Activated T-cell treated with anti-CD3 and anti-CD28 coated beads, Interleukin-2, amount 50 U/mL, for 48 hours (primary cell): Measurements from ENCODE around the gene GNL2.

Experiments used
- DNase-seq, 2 experiments: peaks; one replicate each; pipeline ENCODE4 v3.0.0-alpha.2; 2020

GNL2 gene

DNA sequence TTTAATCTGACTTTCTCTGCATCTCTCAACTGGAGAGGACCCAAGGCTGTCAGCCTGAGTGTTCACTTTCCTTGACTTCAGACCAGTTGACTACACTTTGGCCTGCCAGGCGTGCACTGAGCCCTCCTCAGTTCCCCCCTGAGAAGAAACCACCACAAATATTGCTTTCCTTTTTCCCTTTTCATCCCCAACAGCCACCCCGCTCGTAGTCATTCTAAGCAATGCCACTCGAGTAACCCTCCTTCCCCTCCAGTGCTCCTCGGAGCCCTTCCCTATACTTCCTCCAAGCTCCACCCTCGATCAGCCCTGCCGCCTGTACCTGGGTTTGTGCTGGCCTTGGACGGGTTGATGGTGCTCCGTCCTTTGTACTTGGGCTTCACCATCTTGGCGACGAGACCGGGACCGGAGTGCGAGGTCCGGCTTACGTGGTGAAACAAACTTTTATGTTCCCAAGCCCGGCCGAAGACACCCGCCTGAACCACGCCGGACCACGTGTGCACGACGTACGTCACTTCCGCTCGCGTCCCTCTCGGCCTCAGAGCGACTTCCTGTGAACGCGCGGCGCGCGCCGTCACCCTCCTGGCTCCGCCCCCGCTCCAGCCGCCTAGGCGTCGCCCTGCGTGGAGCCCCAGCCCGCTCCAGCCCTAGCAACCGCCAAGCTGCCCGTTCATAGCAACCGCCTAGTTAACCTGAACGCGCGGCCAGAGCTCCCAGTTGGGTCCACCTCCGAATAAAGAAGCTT, at the start of gene GNL2:
Gene GNL2, minus strand, starts transcription at position 498 of the 742 bp plus-strand sequence. Its CDS starts 115 bp downstream, at position 383.
- DNase-seq = peak; percentile 96 to 98

DNA sequence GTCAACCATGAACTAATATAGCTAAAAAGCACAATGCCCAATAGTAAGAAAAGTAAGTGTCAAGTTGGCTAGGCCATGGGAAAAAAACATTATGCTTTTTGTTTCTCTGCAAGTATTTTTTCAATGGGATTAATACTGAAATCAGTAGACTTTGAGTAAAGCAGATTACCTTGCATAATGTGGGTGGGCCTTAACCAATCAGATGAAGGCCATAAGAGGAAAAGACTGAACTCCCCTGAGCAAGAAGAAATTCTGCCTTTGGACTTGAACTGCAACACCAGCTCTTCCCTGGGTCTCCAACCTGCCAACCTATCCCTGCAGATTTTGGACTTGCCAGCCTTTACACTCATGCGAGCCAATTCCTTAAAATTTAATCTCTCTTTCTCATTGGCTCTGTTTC, 45.3 kb upstream of the GNL2 start:
- no peak for DNase-seq

DNA sequence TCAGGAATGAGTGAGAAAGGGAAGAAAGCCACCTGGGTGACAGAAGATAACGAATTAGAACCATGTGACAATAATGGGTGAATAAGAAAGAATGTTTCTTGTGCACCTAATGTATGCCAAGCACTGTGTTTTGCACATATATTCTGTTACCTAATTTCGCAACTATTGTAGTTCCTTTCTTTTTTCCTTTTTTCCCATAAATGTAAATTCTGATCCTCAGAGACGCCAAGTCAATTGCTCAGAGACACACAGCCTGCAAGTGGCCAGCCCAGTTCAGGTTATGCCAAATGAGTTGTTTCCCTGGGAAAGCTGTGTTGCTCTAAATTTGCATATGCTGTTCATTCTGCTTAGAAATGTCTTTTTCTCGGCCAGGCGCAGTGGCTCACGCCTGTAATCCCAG, 40.7 kb upstream of the GNL2 start:
- DNase-seq = no peak

DNA sequence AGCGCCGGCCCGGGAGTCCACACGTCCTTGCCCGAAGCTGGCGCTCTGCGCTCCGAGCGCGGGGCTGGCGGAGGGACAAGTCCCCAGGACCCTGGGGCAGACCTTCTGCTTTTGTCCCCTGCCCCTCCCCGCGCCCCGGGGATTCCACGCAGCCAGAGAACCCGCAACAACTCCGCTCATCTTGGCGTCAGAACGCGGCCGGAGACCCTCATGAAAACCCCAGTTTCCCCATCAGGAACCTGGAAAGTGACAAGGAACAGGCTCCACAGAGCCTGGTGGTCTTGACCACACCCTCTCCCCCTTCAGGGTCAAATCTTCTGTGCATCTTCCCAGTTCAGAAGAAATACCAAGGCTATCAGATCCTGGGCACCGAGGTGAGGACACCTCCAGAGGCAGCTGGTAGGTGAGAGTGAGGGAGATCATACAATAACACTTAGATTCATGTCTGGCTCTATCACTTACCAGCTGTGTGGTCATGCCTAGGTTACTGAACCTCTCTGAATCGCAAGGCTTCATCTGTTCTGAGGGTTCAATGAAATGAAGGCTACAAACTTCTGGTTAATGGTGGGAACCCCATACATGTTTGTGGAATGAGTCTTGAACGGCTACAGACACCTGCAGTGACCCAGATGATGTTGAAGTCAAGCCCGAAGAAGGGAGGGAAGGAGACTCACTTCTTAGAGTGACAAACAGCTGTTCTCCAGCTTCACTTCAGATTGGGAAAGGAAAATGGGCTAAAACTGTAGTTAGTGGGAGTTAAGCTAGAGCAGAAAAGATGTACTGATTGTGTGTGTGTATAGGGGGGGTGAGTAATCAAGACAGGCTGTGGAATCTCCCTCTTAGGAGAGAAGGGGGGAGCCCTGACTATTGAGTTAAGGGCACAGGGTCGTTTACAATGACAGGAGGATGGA, 39.5 kb upstream of the GNL2 start:
- no peak for DNase-seq

DNA sequence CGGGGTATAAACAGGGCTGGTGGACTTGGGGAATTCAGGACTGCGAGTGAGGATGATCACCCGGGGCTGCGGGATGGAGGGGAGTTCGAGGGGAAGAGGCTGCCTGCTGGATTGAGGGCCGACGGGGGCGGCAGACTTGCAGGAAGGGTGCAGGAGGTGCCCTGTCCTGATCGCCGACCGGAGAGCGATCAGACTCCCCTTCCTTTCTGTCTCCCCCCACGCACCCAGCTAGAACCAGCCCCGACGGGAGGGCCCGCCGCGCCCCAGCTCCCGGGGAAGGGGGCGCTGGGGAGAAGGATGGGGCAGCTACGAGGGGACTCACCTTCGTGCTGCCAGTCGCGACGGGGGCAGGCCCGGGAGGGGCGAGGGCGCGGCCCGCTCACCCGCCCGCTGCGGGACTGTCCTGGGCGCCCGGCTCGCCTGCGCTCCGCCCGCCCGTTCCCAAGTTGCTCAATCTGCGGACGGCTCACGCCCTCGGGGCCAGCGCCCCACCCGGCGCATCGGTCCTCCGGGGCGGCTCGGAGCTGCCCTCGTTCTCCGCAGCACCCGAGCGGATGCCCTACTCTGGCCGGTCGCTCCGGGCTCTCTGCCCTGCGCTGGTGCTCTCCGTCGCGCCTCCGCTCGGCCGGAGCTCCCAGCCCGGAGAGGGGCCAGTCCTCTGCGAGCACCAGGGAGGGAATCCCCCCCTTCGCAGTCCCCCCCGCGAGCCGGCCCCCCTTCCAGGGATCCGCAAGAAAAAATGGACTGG, 38.7 kb upstream of the GNL2 start, which contains the start of gene RSPO1:
Gene RSPO1, minus strand, starts transcription at position 649 of the 748 bp plus-strand sequence. CDS start 5,231 bp downstream, outside the sequence.
- DNase-seq = peak in 1 of 2 experiments; percentile 20

DNA sequence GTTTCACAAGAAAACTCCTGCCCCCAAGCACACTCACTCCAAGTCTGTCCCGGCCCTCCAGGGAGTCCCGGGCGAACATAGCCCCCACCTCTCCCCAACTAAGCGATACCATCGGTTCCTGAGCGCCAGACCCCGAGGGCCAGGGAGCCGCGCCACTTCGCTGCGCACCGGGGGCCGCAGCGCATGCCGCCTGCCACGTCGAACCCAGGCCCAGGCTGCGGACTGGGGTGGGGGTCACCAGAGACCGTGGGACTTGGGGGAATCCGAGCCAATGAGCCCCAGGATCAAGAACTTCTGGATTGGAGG, 38.2 kb upstream of the GNL2 start:
- no peak for DNase-seq

DNA sequence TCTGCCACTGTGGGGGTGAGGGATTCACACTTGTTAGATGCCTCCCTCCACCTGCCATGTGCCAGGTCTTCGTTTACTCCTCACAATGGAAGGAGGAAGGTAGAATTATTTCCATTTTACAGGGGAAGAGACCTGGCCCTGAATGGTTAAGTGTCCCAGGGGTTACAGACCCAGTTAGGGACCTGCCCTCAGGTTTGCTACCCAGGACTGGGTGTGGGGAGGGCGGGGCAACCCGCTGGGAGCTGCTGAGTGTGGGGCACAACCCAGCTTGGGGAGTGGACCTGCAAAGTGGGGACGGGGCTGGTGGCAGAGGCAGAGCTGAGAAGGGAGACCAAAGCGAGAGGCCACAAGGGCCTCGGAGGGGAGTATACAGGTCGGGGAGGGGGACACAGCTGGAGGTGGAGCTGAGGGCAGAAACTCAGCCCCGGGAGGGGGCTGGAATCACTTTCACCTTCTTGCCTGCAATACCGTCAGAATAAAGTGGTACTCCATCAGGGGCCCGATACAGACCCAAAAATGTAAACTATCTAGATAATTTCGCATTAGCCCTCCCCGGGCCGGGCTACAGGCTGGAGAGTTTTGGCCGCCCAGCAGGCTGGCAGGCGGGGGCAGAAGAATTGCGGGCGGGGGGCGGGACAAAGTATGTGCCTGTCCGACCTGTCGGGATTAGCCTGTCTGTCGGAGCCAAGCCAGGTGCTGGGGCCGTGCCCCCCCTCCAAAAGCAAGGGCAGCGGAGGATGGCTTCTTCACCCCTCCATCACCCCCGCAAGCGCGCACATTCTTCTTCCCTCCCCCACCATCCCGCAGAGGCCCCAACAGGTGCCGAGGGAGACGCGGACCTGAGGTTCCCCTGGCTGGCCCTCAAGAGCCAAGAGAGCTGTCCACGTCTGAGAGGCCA, 37.6 kb upstream of the GNL2 start:
- no peak for DNase-seq

DNA sequence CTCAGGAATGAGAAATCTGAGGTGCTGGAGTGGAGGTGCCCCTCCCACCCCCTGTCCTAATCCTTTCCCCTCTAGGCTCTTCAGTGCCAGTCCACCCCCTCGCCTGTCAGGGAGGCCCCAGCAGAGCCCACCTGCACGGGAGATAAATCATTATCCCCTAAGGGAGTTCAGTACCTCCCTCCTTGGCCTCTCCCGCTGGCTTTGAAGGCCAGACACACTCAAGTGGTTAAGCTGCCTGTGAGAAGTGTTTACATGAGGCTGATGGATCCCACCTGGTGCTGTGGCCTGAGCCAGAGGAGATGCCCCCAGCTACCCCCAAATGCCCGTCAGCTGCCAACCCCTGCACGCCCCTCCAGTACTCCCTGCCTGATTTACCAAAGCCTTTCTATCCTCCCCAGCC, 35.3 kb upstream of the GNL2 start:
- DNase-seq = no peak

DNA sequence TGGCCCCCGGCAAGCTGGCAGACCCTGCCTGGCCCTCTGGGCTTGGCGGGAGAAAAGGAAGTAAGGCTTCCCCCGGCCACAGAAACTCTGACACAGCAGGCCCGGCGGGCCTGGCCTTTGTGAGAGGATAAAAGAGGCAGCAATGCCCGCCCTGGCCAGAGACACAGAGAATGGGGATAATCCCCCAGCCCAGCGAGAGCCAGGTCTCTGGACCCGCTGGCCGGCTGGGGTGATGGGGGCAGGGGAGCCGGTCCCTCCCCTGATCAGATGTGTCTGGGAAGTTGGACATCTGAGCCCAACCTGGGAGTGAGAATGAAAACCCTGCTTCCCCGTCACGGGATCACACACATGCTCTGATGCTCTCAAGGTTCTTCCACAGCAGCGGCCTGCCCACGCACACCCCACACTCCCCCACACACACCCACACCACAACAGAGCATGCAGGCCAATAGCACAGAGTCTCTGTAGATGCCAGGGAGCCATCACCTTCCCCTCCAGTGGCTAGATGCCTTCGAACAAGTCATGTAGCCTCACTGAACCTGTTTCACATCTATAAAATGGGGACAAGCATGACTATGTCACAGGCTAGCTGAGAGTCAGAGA, 34.8 kb upstream of the GNL2 start:
- DNase-seq = no peak

DNA sequence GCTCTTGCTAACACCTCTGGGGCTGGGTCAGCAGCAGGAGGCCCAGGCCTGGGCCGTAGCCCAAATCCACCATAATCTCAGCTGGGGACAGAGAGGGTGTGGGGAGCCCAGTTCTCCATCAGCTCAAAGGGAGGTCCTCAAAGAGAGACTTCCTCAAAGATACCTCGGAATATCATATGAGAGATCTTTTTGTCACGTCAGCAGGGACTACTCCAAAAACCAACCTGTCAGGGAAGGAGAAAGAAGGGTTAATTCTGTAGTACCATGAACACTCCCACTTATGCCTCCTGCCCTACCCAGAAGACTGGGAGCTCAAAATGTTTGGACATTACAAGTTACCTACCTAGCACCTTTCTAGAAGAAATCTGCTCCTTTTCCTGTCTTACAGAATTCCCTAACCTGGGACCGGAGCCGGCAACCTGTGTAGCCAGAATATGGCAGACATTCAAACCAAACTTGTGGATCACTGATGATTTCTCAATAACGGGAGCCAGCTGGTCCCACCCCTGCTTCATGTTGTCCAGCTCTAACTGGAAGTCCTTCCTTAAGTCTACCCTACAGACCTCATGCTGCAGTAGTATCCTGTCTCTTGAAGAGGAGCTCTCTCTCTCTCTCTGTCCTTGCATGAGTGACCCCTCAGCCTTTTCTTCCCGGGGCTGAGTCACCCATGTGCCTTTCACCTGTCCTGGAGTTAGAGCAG, 34.1 kb upstream of the GNL2 start:
- no peak for DNase-seq

DNA sequence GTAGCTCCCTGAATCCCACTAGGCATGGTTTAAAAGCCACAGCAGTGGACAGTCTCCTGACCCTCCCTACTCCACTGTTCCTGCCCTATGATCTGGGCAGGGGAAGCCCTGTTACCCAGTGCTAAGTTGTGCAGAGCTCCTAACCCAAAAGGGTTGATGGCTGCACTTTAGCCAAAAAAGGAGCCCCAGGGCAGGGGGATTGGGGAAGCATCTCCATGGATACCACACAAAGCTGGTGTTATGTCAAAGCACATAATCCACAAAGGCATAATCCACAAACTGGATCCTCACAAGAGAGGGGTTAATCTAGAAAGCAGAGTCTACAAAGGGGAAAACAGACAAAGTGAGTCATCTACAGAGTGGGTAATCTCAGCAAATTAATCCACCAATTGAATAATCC, 33.3 kb upstream of the GNL2 start:
- DNase-seq = no peak

DNA sequence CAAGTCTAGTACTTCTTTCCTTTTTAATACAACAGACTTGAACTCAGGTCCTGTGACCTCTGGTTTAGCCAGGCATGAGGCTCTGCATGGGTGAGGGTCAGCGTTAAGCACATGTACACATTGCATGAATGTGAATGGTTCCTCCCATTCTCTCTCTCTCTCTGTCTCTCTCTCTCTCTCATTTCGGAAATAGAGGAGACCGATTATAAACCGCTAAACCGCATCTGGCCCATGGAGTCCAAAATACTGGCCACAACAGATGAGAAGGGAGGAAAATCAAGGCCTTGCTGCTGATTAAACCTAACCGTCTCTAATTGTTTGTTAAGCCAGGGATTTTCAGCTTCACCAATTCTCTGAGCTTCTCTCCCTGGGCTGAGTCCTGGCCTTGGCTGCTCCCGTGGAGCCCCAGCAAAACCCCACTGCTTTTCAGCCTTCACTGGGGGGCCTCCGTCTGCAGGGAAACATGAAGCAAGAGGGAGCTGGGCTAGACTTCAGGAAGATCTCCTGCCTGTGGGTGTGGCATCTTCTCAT, 32.4 kb upstream of the GNL2 start:
- no peak for DNase-seq

DNA sequence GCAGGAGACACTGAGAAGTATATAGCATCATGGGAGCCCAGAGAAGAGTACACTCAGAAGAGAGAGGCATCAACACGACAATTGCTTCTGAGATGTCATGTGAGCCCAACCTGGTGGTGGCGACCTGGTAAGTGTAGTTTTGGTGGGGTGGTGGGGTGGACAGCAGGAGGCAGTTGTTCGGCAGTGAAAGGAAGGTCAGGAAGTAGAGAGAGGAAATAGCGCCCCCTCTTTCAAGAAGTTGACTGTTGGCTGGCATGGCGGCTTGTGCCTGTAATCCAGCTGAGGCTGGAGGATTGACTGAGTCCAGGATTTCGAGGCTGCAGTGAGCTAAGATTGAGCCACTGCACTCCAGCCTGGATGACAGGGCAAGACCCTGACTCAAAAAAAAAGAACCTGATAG, 26.4 kb upstream of the GNL2 start:
- no peak for DNase-seq

DNA sequence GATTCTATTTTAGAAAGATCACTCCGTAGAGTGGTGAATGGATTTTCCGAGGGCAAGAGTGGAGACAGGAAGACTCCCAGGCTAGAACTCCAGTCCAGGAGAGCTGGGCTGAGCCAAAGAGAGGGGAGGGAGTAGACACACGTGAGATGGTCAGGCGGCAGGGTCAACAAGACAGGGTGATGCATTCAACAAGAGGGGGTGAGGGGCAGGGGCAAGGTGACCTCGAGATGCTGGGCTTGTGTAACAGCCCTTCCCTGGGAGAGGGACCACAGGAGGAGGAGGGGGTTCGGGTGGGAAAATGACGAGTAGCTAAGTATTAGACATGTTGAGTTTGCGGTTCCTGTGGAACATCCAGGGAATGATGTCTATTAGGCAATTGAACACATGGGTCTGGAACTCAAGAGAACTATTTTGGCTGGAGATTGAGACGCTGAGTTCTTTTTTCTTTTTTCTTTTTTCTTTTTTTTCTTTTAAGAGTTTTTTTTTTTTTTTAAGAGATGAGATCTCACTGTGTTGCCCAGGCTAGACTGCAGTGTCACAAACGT, 25.7 kb upstream of the GNL2 start:
- no peak for DNase-seq

DNA sequence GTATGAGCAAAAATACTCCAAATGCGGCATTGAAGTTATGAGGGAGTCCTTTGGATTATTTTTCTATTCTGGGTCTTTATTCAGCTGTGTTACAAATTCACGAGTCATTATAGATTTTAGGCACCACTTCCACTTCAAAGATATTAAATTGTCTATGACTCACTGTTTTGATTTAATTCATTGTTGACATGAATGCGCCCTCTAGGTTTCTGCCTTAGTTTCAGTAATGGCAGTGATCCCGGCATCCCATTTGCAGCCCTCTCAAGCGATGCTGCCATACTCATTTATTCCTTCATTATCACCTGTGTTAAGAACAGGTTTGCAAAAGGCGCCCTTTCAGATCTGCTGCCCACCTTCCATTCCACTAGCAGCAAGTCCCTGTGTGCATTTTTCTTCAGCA, 25.0 kb upstream of the GNL2 start:
- no peak for DNase-seq

DNA sequence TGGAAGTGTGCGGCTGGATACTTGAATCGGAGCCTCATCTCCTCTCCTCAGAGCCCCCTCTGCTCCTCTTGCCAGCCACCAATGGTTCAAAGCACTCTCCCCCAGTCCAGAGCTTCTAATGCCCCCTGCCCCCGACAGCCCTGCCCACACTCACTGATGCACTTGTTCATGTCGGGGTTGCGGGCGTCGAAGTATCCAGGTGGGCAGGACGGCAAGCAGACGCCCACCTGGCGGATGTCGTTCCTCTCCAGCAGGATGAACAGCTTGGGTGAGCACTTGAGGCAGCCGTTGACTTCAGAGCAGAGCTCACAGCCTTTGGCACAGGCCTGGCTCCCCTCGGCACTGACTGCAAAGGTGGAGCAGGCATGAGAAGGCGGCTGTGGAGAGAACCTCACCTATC, 20.6 kb upstream of the GNL2 start:
- no peak for DNase-seq

DNA sequence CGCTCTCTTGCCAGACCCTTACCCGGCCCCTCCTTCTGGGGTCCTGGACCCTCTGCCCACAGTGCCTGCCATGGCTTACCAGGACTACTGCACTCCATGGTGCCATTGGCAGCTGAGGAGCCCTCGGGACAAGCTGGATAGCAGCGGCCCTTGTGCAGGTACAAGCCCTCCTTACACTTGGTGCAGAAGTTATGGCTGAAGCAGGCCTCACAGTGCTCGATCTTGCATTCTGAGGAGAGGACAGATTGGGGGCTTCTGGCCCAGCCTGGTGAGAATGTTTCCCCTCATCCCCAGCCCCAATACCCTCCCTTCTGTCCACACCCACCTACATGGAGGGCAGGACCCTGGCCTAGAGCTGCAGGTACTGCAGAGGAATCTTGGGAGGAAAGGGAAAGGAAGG, 18.4 kb upstream of the GNL2 start:
- no peak for DNase-seq

DNA sequence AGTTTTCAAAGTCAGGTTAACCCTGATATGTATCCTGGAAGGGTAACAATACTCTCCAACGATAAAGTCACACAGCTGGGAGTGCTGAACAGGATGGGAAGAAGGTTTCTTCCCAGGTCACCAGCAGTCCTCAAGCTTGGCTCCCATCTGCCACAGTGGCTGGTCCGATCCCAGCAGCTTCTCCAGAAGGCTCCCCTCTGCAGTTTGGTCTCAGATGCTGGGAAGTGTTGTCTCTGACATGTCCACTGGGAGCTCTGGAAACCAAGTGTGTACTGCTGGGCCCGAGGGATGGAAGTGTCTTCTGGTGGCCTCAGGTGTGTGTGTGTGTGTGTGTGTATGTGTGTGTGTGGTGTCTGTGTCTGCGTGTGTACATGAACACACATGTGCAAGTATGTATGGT, 16.4 kb upstream of the GNL2 start:
- no peak for DNase-seq

DNA sequence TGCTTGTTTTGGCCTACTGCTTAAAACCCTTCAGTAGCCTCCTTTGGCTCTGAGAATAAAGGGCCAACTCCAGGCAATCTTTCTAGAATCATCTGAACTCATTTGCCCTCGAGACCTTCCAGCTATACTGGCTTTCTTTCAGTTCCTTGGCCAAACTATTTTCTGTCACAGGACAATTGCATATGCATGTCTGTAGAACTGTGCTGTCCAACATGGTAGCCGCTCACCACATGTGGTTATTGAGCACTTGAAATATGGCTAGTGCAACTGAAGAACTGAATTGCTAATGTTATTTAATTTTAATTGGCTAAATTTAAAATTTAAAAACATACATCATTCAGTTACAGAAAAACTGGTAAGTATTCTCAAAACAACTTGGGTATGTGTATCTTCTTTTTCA, 14.3 kb upstream of the GNL2 start:
- no peak for DNase-seq

DNA sequence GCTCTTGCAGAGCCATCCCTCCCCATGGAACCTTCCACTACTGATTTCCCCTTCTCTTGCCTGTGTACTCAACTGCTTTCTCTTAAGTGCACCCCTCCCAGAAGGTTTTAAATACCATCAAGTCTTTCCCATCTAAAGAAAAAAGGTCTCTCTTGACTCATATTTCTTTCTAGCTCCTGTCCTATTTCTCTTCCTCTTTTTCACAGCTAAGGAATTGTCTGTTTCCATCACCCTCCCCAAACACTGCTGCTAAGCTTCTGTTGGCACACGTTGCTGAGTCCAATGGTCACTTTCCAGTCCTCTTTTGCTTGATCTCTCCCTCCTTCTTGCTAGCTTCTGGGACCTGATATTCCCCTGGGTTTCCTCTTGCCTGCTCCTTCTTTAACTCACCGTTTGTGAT, 13.3 kb upstream of the GNL2 start:
- no peak for DNase-seq
